PC-3 (cell line): ENCODE measurements around the gene ADAMTS9. TPM values are rescaled to one million over a fixed set of nuclear protein-coding genes. Genes with fewer than 3 reads are reported as not detected.

Experiments
- ATAC-seq: fragments of 200-7000 bp; cut with Tn5 transposase; 2 replicates; pipeline ENCODE4 v1.9.1; 2020; ENCODE audit warnings: mild to moderate bottlenecking, moderate library complexity
- BruUV-seq: library from RNA; stranded (reverse); fragments of 400-500 nt; replicated peaks from 2 replicates; lab custom pipeline; 2021; lab: Mats Ljungman, UMichigan
- CTCF ChIA-PET: fragments of 300-600 bp; sonication (Branson Sonifier 250); formaldehyde crosslinking; loops from one replicate; lab custom pipeline; 2022; ENCODE audit warnings: antibody characterized with exemption; lab: Charles Lee
- POLR2A ChIA-PET: fragments of 300-600 bp; sonication (Branson Sonifier 250); formaldehyde crosslinking; loops from one replicate; lab custom pipeline; 2022; ENCODE audit warnings: antibody characterized with exemption; ENCODE audit not compliant: unreplicated experiment; lab: Charles Lee
- DNase-seq: peaks from one replicate; pipeline ENCODE4 v3.0.0-alpha.2; 2015
- H2AFZ ChIP-seq: fragments of 300-600 bp; sonication (generic); 2 replicates; pipeline ENCODE4 v1.6.0; 2016; ENCODE audit warnings: antibody characterized with exemption, low read length
- H3F3A ChIP-seq: fragments of 300-600 bp; sonication (generic); one replicate; pipeline ENCODE4 v1.6.0; 2017; ENCODE audit warnings: antibody characterized with exemption, low read length, control low read depth, mild to moderate bottlenecking; ENCODE audit not compliant: unreplicated experiment
- H3K27ac ChIP-seq: fragments of 300-600 bp; sonication (generic); 2 replicates; pipeline ENCODE4 v1.5.1; 2016; ENCODE audit warnings: mild to moderate bottlenecking, low read length
- H3K27me3 ChIP-seq: fragments of 300-600 bp; sonication (generic); 2 replicates; pipeline ENCODE4 v1.6.1; 2016; ENCODE audit warnings: low read length, mixed read lengths
- H3K36me3 ChIP-seq: fragments of 300-600 bp; sonication (generic); 2 replicates; pipeline ENCODE4 v1.6.1; 2016; ENCODE audit warnings: low read depth, mixed run types, low read length, mixed read lengths
- H3K4me1 ChIP-seq: fragments of 300-600 bp; sonication (generic); 2 replicates; pipeline ENCODE4 v1.5.1; 2016; ENCODE audit warnings: low read length; ENCODE audit not compliant: insufficient read depth
- H3K4me2 ChIP-seq: fragments of 300-600 bp; sonication (generic); 2 replicates; pipeline ENCODE4 v1.6.0; 2016; ENCODE audit warnings: low read length
- H3K4me3 ChIP-seq: fragments of 300-600 bp; sonication (generic); 2 replicates; pipeline ENCODE4 v1.5.1; 2016; ENCODE audit warnings: mild to moderate bottlenecking, low read length, mixed read lengths
- H3K79me2 ChIP-seq: fragments of 300-600 bp; sonication (generic); 2 replicates; pipeline ENCODE4 v1.6.1; 2017; ENCODE audit warnings: low read length, mixed read lengths
- H3K9ac ChIP-seq: fragments of 300-600 bp; sonication (generic); 2 replicates; pipeline ENCODE4 v1.6.0; 2016; ENCODE audit warnings: mild to moderate bottlenecking, low read length
- H3K9me2 ChIP-seq: fragments of 300-600 bp; sonication (generic); replicated peaks from 2 replicates; pipeline ENCODE4 v1.6.1; 2016; ENCODE audit warnings: mixed run types, low read length, mixed read lengths
- H3K9me3 ChIP-seq: fragments of 300-600 bp; sonication (generic); 2 replicates; pipeline ENCODE4 v1.6.1; 2016; ENCODE audit warnings: low read length, mixed read lengths
- H4K20me1 ChIP-seq: fragments of 300-600 bp; sonication (generic); 2 replicates; pipeline ENCODE4 v1.6.1; 2016; ENCODE audit warnings: low read length, mixed read lengths
- EZH2 ChIP-seq: fragments of 300-600 bp; sonication (generic); IDR thresholded peaks from one replicate; pipeline ENCODE4 v1.6.1; 2017; ENCODE audit warnings: antibody characterized with exemption, mild to moderate bottlenecking, low read length; ENCODE audit not compliant: unreplicated experiment
- EZH2phosphoT487 ChIP-seq: fragments of 300-600 bp; sonication (generic); IDR thresholded peaks from 2 replicates; pipeline ENCODE4 v1.6.1; 2018; ENCODE audit warnings: mild to moderate bottlenecking, antibody characterized with exemption, low read length, borderline replicate concordance
- intact Hi-C: fragments of 100-400 bp; cut with micrococcal nuclease; formaldehyde crosslinking; loops from 2 replicates; pipeline ENCODE4 v1.9.0; 2023
- total RNA-seq: library from RNA; depleted of rRNA; stranded (reverse); fragments of >200 nt; gene quantifications from 2 replicates; pipeline ENCODE4 v1.2.3, GENCODE V29; 2014
- TF ChIP-seq, protein P1 (sequence below): fragments of 300-600 bp; sonication (generic); conservative IDR thresholded peaks from 2 replicates; pipeline ENCODE4 v1.5.1; 2017; ENCODE audit warnings: antibody characterized with exemption, low read depth, mild to moderate bottlenecking, low read length

Gene ADAMTS9
- total RNA-seq, 1 experiment from 2014 or later: 0.55 TPM

DNA sequence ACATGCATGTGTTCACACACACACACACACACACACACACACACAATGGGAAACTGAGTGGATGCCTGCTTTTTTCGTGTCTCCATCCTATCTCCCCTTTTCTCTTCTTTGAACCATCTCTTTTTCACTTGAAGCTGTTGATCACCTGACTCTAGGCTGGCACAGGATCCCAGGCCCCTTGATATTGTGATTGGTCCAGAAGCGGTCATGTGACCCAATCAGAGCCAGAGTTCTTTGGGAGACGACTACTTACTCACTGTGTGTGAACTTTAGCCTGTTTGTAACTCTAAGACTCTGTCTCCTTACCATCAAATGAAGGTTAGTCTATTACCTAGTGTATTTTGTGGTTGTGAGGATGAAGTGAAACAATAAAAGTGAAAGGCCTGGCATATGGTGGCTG lies 172.9 kb downstream of the ADAMTS9 start:
- BruUV-seq: no TSS peak
- ChIA-PET CTCF (no interaction called here), POLR2A (no interaction called here)

DNA sequence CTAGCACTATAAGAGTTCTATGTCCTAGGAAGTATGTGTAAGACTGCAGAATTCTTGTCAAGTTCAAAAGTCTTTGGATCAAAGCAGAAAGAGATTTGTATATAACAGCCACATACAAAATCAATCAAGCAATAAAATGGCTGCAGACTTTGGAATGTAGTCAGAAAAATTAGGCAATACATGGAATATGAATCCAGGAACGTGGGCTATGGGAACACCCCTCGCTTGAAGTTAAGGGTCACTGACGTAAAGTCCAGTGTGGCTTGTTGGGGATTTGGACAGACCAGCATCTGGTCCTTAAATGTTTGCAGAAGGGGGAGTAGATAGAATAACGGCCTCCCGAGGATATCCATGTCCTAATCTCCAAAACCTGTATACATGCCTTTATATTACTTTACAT lies 178.6 kb downstream of the ADAMTS9 start:
- H3K9me2 ChIP-seq: no peaks in the 10 kb centered on the region
- BruUV-seq: no TSS peak
- H3K9me3 ChIP-seq: no peaks in the 10 kb centered on the region
- H3K4me3 ChIP-seq: no peak overlapping the region
- no peaks in the 10 kb centered on the region for H3K79me2 ChIP-seq
- H3K4me1 ChIP-seq: no peaks in the 10 kb centered on the region
- no peak overlapping the region for H3K9ac ChIP-seq
- ChIA-PET POLR2A (no interaction called here), CTCF (no interaction called here)
- H3K36me3 ChIP-seq: no peaks in the 10 kb centered on the region
- no peak overlapping the region for H3K27ac ChIP-seq
- no peak overlapping the region for H3K4me2 ChIP-seq
- H3F3A ChIP-seq: no peaks in the 10 kb centered on the region
- intact Hi-C loops: no loop called here
- ATAC-seq (no peak), DNase-seq (no peak)
- no peak overlapping the region for H2AFZ ChIP-seq
- TF ChIP-seq EZH2phosphoT487 (no peak), EZH2 (no peak)
- TF ChIP-seq, protein P1, sequence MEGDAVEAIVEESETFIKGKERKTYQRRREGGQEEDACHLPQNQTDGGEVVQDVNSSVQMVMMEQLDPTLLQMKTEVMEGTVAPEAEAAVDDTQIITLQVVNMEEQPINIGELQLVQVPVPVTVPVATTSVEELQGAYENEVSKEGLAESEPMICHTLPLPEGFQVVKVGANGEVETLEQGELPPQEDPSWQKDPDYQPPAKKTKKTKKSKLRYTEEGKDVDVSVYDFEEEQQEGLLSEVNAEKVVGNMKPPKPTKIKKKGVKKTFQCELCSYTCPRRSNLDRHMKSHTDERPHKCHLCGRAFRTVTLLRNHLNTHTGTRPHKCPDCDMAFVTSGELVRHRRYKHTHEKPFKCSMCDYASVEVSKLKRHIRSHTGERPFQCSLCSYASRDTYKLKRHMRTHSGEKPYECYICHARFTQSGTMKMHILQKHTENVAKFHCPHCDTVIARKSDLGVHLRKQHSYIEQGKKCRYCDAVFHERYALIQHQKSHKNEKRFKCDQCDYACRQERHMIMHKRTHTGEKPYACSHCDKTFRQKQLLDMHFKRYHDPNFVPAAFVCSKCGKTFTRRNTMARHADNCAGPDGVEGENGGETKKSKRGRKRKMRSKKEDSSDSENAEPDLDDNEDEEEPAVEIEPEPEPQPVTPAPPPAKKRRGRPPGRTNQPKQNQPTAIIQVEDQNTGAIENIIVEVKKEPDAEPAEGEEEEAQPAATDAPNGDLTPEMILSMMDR: no peak
- no peaks in the 10 kb centered on the region for H3K27me3 ChIP-seq
- H4K20me1 ChIP-seq: no peaks in the 10 kb centered on the region

More for the DNA sequence above, 172.9 kb downstream of the ADAMTS9 start:
- H3K9me2 ChIP-seq: no peaks in the 10 kb centered on the region
- no peaks in the 10 kb centered on the region for H3K4me1 ChIP-seq
- DNase-seq: no peak
- intact Hi-C loops: no loop called here
- no peak overlapping the region for H3K27ac ChIP-seq
- H3K27me3 ChIP-seq: no peaks in the 10 kb centered on the region
- no peak overlapping the region for H3K4me2 ChIP-seq
- H4K20me1 ChIP-seq: no peaks in the 10 kb centered on the region
- H3K79me2 ChIP-seq: no peaks in the 10 kb centered on the region
- no peak for ATAC-seq
- no peak overlapping the region for H3K9ac ChIP-seq
- no peak overlapping the region for H3K4me3 ChIP-seq
- no peaks in the 10 kb centered on the region for H3K9me3 ChIP-seq
- TF ChIP-seq, protein P1: no peak
- TF ChIP-seq EZH2phosphoT487 (no peak), EZH2 (no peak)
- H3F3A ChIP-seq: no peaks in the 10 kb centered on the region
- H2AFZ ChIP-seq: no peak overlapping the region
- H3K36me3 ChIP-seq: no peaks in the 10 kb centered on the region

DNA sequence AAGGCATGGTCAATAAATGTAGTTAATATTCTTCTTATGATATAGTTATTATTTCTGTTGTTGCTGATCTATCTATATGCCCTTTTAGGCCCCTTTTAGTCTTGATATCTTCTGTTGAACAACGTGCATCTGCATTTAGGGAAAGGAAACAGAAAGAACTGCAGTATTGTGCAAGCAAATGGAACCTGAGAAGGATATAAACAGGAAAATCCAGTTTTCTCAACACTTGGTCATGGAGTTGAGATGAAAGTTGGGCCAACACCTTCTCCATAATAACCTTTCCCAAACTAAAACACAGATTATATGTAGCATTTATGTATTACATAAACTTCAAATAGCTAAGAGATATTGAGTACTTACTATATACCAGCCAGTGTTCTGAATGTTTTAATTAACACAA lies 179.7 kb downstream of the ADAMTS9 start:
- H3K9me3 ChIP-seq: no peaks in the 10 kb centered on the region
- CTCF ChIA-PET: no interaction called here
- no peaks in the 10 kb centered on the region for H3K36me3 ChIP-seq
- ATAC-seq: no peak
- intact Hi-C loops: no loop called here
- H3K79me2 ChIP-seq: no peaks in the 10 kb centered on the region
- H3K9ac ChIP-seq: no peak overlapping the region
- no peaks in the 10 kb centered on the region for H4K20me1 ChIP-seq
- no peak overlapping the region for H3K4me2 ChIP-seq
- no TSS peak for BruUV-seq
- no peak overlapping the region for H2AFZ ChIP-seq
- H3K27me3 ChIP-seq: no peaks in the 10 kb centered on the region
- DNase-seq: peak; percentile 39
- POLR2A ChIA-PET: no interaction called here
- no peak overlapping the region for H3K4me3 ChIP-seq
- H3F3A ChIP-seq: no peaks in the 10 kb centered on the region
- no peak overlapping the region for H3K27ac ChIP-seq
- H3K9me2 ChIP-seq: no peaks in the 10 kb centered on the region
- H3K4me1 ChIP-seq: no peaks in the 10 kb centered on the region
- TF ChIP-seq, protein P1: no peak
- TF ChIP-seq EZH2phosphoT487 (no peak), EZH2 (no peak)
